Measurements from ENCODE around the gene DNM3. TPM values are rescaled to one million over a fixed set of nuclear protein-coding genes. Genes with fewer than 3 reads are reported as not detected.

DNM3 gene
- total RNA-seq, 1 experiment from 2014 or later, result 0.45 TPM

- no peaks in the 10 kb centered on the region for H3K4me1 ChIP-seq (ENCODE audit: low read length)
- H3K27ac ChIP-seq (ENCODE audit: low read length), result no peak overlapping the region
- H3K79me2 ChIP-seq (ENCODE audit: low read length), result no peaks in the 10 kb centered on the region
- no peaks in the 10 kb centered on the region for H3K9me3 ChIP-seq (ENCODE audit: low read length)
- no peaks in the 10 kb centered on the region for H3K27me3 ChIP-seq (ENCODE audit: low read length)
- H3K4me2 ChIP-seq (ENCODE audit: low read depth, low read length, poor library complexity, severe bottlenecking), result no peak overlapping the region
- H2AFZ ChIP-seq (ENCODE audit: low read length), result no peak overlapping the region
- DNase-seq, result no peak
- no peak overlapping the region for H3K4me3 ChIP-seq (ENCODE audit: low read length)
- no peaks in the 10 kb centered on the region for H3K9me2 ChIP-seq (replicated peaks; ENCODE audit: insufficient read depth, low read length)
- no peak overlapping the region for H3K9ac ChIP-seq (ENCODE audit: low read length)
- H3K36me3 ChIP-seq (ENCODE audit: insufficient read depth, low read length), result no peaks in the 10 kb centered on the region
- no peaks in the 10 kb centered on the region for H4K20me1 ChIP-seq (ENCODE audit: insufficient read depth, low read depth, low read length)
Measured at GRCh38 chr1:172408958-172409357, 567.7 kb downstream of the DNM3 start.

DNA sequence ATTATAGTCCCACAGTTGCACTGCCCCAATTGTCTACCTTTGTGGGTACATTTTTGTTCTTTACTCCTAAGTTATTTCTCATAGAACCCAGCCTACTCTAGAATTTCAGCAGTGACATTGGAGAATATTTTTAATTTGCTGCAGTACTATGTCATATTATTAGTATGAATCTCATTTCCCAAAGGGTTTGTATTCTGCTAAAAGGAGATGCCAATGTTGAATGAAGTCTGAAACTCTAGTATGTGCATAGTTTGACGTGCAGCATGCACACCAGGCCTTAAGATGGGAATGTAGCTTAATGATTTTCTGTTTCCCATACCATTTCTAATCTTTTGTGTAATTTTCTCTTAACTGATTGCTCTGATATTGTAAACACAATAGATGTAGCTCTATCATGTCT lies 568.7 kb downstream of the DNM3 start:
- Histone ChIP-seq H3K36me3 (ENCODE audit: insufficient read depth, low read length) (no peaks in the 10 kb centered on the region), H3K79me2 (ENCODE audit: low read length) (no peaks in the 10 kb centered on the region), H3K27me3 (ENCODE audit: low read length) (no peaks in the 10 kb centered on the region), H3K4me2 (ENCODE audit: low read depth, low read length, poor library complexity, severe bottlenecking) (no peak overlapping the region), H4K20me1 (ENCODE audit: insufficient read depth, low read depth, low read length) (no peaks in the 10 kb centered on the region), H3K4me3 (ENCODE audit: low read length) (no peak overlapping the region), H3K4me1 (ENCODE audit: low read length) (no peaks in the 10 kb centered on the region), H3K9me2 (replicated peaks; ENCODE audit: insufficient read depth, low read length) (no peaks in the 10 kb centered on the region), H3K27ac (ENCODE audit: low read length) (no peak overlapping the region), H2AFZ (ENCODE audit: low read length) (no peak overlapping the region), H3K9ac (ENCODE audit: low read length) (no peak overlapping the region), H3K9me3 (ENCODE audit: low read length) (no peaks in the 10 kb centered on the region)
- DNase-seq, result no peak

DNA sequence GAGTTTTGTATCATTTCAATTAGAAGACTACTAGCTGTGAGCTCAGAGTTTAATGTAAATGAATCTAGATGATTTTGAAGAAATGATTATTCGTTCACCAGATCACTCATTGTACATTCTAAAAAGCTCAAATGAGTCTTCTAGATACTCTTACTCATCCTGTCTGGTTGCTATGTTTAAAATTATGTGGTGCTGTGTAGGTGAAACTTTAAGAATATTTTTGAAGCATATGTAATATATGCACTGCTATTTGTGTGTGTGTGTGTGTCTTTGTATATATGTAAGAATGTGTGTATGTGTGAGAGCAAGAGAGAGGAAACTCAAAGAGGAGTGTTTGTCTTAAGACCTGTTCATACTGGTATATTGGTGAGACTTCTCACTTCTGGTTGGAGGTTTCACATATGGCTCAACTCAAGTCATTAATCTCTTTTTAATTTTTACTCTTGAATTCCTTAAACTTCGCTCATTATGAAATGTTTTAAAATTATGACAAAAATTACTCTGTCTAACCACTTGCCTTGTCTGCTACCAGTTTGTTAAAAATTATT lies 570.6 kb downstream of the DNM3 start:
- H3K27me3 ChIP-seq (ENCODE audit: low read length), result no peaks in the 10 kb centered on the region
- no peaks in the 10 kb centered on the region for H3K4me1 ChIP-seq (ENCODE audit: low read length)
- no peaks in the 10 kb centered on the region for H3K36me3 ChIP-seq (ENCODE audit: insufficient read depth, low read length)
- DNase-seq, result no peak
- no peak overlapping the region for H3K4me3 ChIP-seq (ENCODE audit: low read length)
- H2AFZ ChIP-seq (ENCODE audit: low read length), result no peak overlapping the region
- no peak overlapping the region for H3K27ac ChIP-seq (ENCODE audit: low read length)
- H4K20me1 ChIP-seq (ENCODE audit: insufficient read depth, low read depth, low read length), result no peaks in the 10 kb centered on the region
- no peaks in the 10 kb centered on the region for H3K79me2 ChIP-seq (ENCODE audit: low read length)
- H3K4me2 ChIP-seq (ENCODE audit: low read depth, low read length, poor library complexity, severe bottlenecking), result no peak overlapping the region
- no peaks in the 10 kb centered on the region for H3K9me3 ChIP-seq (ENCODE audit: low read length)
- no peaks in the 10 kb centered on the region for H3K9me2 ChIP-seq (replicated peaks; ENCODE audit: insufficient read depth, low read length)
- H3K9ac ChIP-seq (ENCODE audit: low read length), result no peak overlapping the region

DNA sequence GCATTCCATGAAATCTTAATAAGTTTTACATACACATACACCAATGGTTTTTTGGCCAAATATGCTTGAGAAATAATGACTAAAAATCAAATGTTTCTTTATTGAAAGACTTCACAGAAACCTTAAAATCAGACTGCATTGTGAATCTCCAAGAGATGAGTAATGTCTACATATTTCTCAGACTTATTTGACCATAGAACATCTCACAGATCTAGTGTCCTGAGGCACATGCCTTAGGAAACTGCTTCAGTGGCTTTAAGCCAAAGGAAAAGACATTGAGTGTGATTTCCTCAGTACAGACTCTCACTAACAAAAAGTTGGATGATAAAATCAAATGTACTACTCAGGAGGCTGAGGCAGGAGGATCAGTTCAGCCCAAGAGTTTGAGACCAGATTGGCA lies 573.0 kb downstream of the DNM3 start:
- no peak for DNase-seq
- Histone ChIP-seq H3K9ac (ENCODE audit: low read length) (no peak overlapping the region), H3K9me2 (replicated peaks; ENCODE audit: insufficient read depth, low read length) (no peaks in the 10 kb centered on the region), H3K9me3 (ENCODE audit: low read length) (no peaks in the 10 kb centered on the region), H3K4me1 (ENCODE audit: low read length) (no peaks in the 10 kb centered on the region), H3K27ac (ENCODE audit: low read length) (no peak overlapping the region), H4K20me1 (ENCODE audit: insufficient read depth, low read depth, low read length) (no peaks in the 10 kb centered on the region), H3K27me3 (ENCODE audit: low read length) (no peaks in the 10 kb centered on the region), H3K79me2 (ENCODE audit: low read length) (no peaks in the 10 kb centered on the region), H3K36me3 (ENCODE audit: insufficient read depth, low read length) (no peaks in the 10 kb centered on the region), H2AFZ (ENCODE audit: low read length) (no peak overlapping the region), H3K4me3 (ENCODE audit: low read length) (no peak overlapping the region), H3K4me2 (ENCODE audit: low read depth, low read length, poor library complexity, severe bottlenecking) (no peak overlapping the region)

DNA sequence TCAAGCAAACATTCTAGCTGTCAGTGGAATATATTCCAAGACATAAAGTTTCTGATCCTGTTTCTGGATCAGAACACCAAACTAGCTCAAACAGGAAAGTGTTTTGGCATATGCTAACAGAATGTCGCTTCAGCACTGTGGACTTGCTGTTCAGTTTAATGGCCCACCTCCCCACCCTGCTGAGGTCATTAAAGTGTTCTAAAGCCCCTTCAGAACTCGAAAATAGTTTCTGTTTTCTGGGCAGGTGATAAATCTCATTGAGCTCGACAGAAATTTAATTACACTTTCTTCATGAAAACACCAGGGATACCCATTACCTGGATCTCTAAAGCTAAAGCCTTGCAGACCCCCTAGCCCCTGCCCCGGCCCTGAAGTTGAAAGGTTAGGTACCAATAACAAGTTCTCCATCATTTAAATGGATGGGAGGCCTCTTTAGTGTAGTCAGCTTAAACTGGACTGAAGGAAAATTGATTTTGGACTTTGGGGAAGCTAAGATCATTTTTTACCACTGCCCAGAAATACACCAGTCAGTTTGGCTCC lies 575.3 kb downstream of the DNM3 start:
- no peaks in the 10 kb centered on the region for H3K9me2 ChIP-seq (replicated peaks; ENCODE audit: insufficient read depth, low read length)
- no peaks in the 10 kb centered on the region; the same call in 1 of the 2 replicates for H4K20me1 ChIP-seq (ENCODE audit: insufficient read depth, low read depth, low read length)
- H3K79me2 ChIP-seq (ENCODE audit: low read length), result no peaks in the 10 kb centered on the region

GRCh38 chr1:172417557-172417956 lies 576.3 kb downstream of the DNM3 start:
- Histone ChIP-seq H3K4me1 (ENCODE audit: low read length) (no peaks in the 10 kb centered on the region), H3K9ac (ENCODE audit: low read length) (no peak overlapping the region), H3K36me3 (ENCODE audit: insufficient read depth, low read length) (no peaks in the 10 kb centered on the region), H3K27me3 (ENCODE audit: low read length) (no peaks in the 10 kb centered on the region), H3K4me2 (ENCODE audit: low read depth, low read length, poor library complexity, severe bottlenecking) (no peak overlapping the region), H3K27ac (ENCODE audit: low read length) (no peak overlapping the region), H3K79me2 (ENCODE audit: low read length) (no peaks in the 10 kb centered on the region), H3K9me3 (ENCODE audit: low read length) (no peaks in the 10 kb centered on the region), H4K20me1 (ENCODE audit: insufficient read depth, low read depth, low read length) (no peaks in the 10 kb centered on the region; the same call in 1 of the 2 replicates), H2AFZ (ENCODE audit: low read length) (no peak overlapping the region), H3K9me2 (replicated peaks; ENCODE audit: insufficient read depth, low read length) (no peaks in the 10 kb centered on the region), H3K4me3 (ENCODE audit: low read length) (no peak overlapping the region)
- DNase-seq, result no peak

More for the DNA sequence above, 575.3 kb downstream of the DNM3 start:
- H3K4me2 ChIP-seq (ENCODE audit: low read depth, low read length, poor library complexity, severe bottlenecking), result no peak overlapping the region
- H3K27me3 ChIP-seq (ENCODE audit: low read length), result no peaks in the 10 kb centered on the region
- no peak overlapping the region for H3K9ac ChIP-seq (ENCODE audit: low read length)
- H3K4me1 ChIP-seq (ENCODE audit: low read length), result no peaks in the 10 kb centered on the region
- H3K4me3 ChIP-seq (ENCODE audit: low read length), result no peak overlapping the region
- no peaks in the 10 kb centered on the region for H3K36me3 ChIP-seq (ENCODE audit: insufficient read depth, low read length)
- H3K27ac ChIP-seq (ENCODE audit: low read length), result no peak overlapping the region
- no peak overlapping the region for H2AFZ ChIP-seq (ENCODE audit: low read length)
- no peak for DNase-seq
- H3K9me3 ChIP-seq (ENCODE audit: low read length), result no peaks in the 10 kb centered on the region

DNA sequence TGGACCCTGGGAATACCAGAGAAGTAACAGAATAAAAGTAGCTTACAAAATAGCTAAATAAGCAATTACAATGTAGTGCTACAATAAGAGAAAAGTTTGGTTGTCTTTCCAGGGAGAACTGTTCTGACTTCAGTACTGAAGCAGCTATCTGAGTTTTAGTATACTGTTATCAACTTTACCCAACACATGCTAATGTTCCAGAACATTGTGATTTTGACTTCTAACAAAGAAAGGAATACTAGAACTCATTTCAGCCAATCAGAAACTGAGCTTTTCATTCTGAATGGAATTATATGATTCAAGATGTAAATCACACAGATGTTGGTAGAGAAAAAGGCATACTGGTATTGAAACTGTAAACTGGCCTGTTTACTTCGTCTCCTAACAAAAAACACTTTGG lies 579.1 kb downstream of the DNM3 start, which contains the start of gene C1orf105:
TSS of gene C1orf105 (plus strand) at position 301 of the 400 bp plus-strand sequence. CDS start 201 bp downstream, outside the sequence.
- no peaks in the 10 kb centered on the region for H3K9me3 ChIP-seq (ENCODE audit: low read length)
- no peaks in the 10 kb centered on the region for H3K79me2 ChIP-seq (ENCODE audit: low read length)
- no peak within 1 kb of the TSS for H3K9ac ChIP-seq (ENCODE audit: low read length)
- H3K27ac ChIP-seq (ENCODE audit: low read length), result no peak within 1 kb of the TSS
- H3K4me3 ChIP-seq (ENCODE audit: low read length), result no peak within 1 kb of the TSS
- no peaks in the 10 kb centered on the region for H3K36me3 ChIP-seq (ENCODE audit: insufficient read depth, low read length)
- H3K27me3 ChIP-seq (ENCODE audit: low read length), result no peaks in the 10 kb centered on the region
- no peaks in the 10 kb centered on the region for H3K4me1 ChIP-seq (ENCODE audit: low read length)
- no peaks in the 10 kb centered on the region for H3K9me2 ChIP-seq (replicated peaks; ENCODE audit: insufficient read depth, low read length)
- no peak within 1 kb of the TSS for H3K4me2 ChIP-seq (ENCODE audit: low read depth, low read length, poor library complexity, severe bottlenecking)
- DNase-seq, result no peak
- no peaks in the 10 kb centered on the region; the same call in 1 of the 2 replicates for H4K20me1 ChIP-seq (ENCODE audit: insufficient read depth, low read depth, low read length)
- H2AFZ ChIP-seq (ENCODE audit: low read length), result no peak within 1 kb of the TSS

GRCh38 chr1:172421974-172422604 lies 580.8 kb downstream of the DNM3 start:
- no peak overlapping the region for H3K4me2 ChIP-seq (ENCODE audit: low read depth, low read length, poor library complexity, severe bottlenecking)
- no peaks in the 10 kb centered on the region for H3K4me1 ChIP-seq (ENCODE audit: low read length)
- no peak overlapping the region for H3K9ac ChIP-seq (ENCODE audit: low read length)
- H4K20me1 ChIP-seq (ENCODE audit: insufficient read depth, low read depth, low read length), result peaks cover 2% of the 10 kb centered on the region; the same call in 1 of the 2 replicates
- H3K9me2 ChIP-seq (replicated peaks; ENCODE audit: insufficient read depth, low read length), result no peaks in the 10 kb centered on the region
- H3K4me3 ChIP-seq (ENCODE audit: low read length), result no peak overlapping the region
- no peaks in the 10 kb centered on the region for H3K27me3 ChIP-seq (ENCODE audit: low read length)
- no peaks in the 10 kb centered on the region for H3K79me2 ChIP-seq (ENCODE audit: low read length)
- H2AFZ ChIP-seq (ENCODE audit: low read length), result no peak overlapping the region
- DNase-seq, result no peak
- no peak overlapping the region for H3K27ac ChIP-seq (ENCODE audit: low read length)
- no peaks in the 10 kb centered on the region for H3K9me3 ChIP-seq (ENCODE audit: low read length)
- no peaks in the 10 kb centered on the region for H3K36me3 ChIP-seq (ENCODE audit: insufficient read depth, low read length)
